GM18951 (cell line): Measurements from ENCODE around the gene ELF2.
"Not testable (repeated sequence)": the region's sequence is repeated elsewhere in the genome, so short reads cannot be mapped to it uniquely, and the experiment has no call there.

Experiments used
- POLR2A ChIP-seq: IDR thresholded peaks from 4 replicates; pipeline ENCODE4 v1.6.1; 2011; ENCODE audit warnings: mild to moderate bottlenecking; ENCODE audit not compliant: insufficient read length, insufficient read depth; ENCODE audit errors: extremely low read depth
- in situ Hi-C: fragments of 300-500 bp; cut with MboI; formaldehyde crosslinking; loops from one replicate; pipeline ENCODE4 v1.12.0; 2022; ENCODE audit warnings: low sequenced_read_pairs, mixed read lengths, inconsistent platforms; ENCODE audit not compliant: unreplicated experiment

ELF2 gene

GRCh38 chr4:139054791-139055505 is 122.1 kb downstream of the ELF2 start:
- TF ChIP-seq POLR2A: no peak
- in situ Hi-C loops: no loop called here

GRCh38 chr4:139053909-139054308 is 123.1 kb downstream of the ELF2 start:
- in situ Hi-C loops: no loop called here

GRCh38 chr4:139050446-139050845 is 126.6 kb downstream of the ELF2 start:
- in situ Hi-C loops: no loop called here
- no peak for TF ChIP-seq POLR2A

More at GRCh38 chr4:139053909-139054308, 123.1 kb downstream of the ELF2 start:
- no peak for TF ChIP-seq POLR2A

GRCh38 chr4:139048026-139048425 is 129.0 kb downstream of the ELF2 start:
- in situ Hi-C loops: no loop called here
- TF ChIP-seq POLR2A: no peak

- TF ChIP-seq POLR2A: no peak
- in situ Hi-C loops: no loop called here
Measured at GRCh38 chr4:139044291-139044690, 132.7 kb downstream of the ELF2 start.

- no peak for TF ChIP-seq POLR2A
Measured at GRCh38 chr4:139042981-139043460, 134.0 kb downstream of the ELF2 start.

GRCh38 chr4:139038874-139039443 is 138.1 kb downstream of the ELF2 start:
- in situ Hi-C loops: no loop called here
- no peak for TF ChIP-seq POLR2A

More at GRCh38 chr4:139042981-139043460, 134.0 kb downstream of the ELF2 start:
- in situ Hi-C loops: no loop called here

GRCh38 chr4:139036885-139037284 is 140.1 kb downstream of the ELF2 start:
- no peak for TF ChIP-seq POLR2A
- in situ Hi-C loops: no loop called here

- in situ Hi-C loops: no loop called here
- no peak for TF ChIP-seq POLR2A
Measured at GRCh38 chr4:139035650-139036049, 141.4 kb downstream of the ELF2 start.

GRCh38 chr4:139030614-139031235 is 146.3 kb downstream of the ELF2 start:
- in situ Hi-C loops: no loop called here
- no peak for TF ChIP-seq POLR2A

- in situ Hi-C loops: not testable (repeated sequence)
Measured at GRCh38 chr4:139029866-139030363, 147.1 kb downstream of the ELF2 start.

GRCh38 chr4:139028191-139028661 is 148.8 kb downstream of the ELF2 start:
- in situ Hi-C loops: no loop called here
- no peak for TF ChIP-seq POLR2A

GRCh38 chr4:139027776-139028175 is 149.2 kb downstream of the ELF2 start:
- no peak for TF ChIP-seq POLR2A
- in situ Hi-C loops: no loop called here
